Right lobe of liver (tissue), 6 donors: ENCODE results near the gene SYT9. TPM values are rescaled to one million over a fixed set of nuclear protein-coding genes. Genes with fewer than 3 reads are reported as not detected.

Experiments
- ATAC-seq, 4 donors: fragments of 200-7000 bp; cut with Tn5 transposase; one replicate each; pipeline ENCODE4 v1.9.1; 2020; ENCODE audit warnings: mild to moderate bottlenecking in 4 of 4, moderate library complexity in 4 of 4
- DNase-seq, 3 donors: peaks; one replicate each; pipeline ENCODE4 v3.0.0-alpha.2; 2020
- H3K27ac ChIP-seq, 3 donors: fragments of 200-600 bp; one replicate each; pipeline ENCODE4 v1.8.0; 2022
- H3K27me3 ChIP-seq, 2 donors: fragments of 200-600 bp; one replicate each; pipeline ENCODE4 v1.8.0; 2022
- H3K36me3 ChIP-seq, 4 donors: fragments of 200-600 bp; sonication (generic) in 1 of 4; one replicate each; pipeline versions ENCODE4 v1.5.1 to v1.8.0; 2017 to 2022; ENCODE audit warnings: control low read depth in 1 of 4
- H3K4me1 ChIP-seq, 4 donors: fragments of 200-600 bp; sonication (generic) in 1 of 4; one replicate each; pipeline versions ENCODE4 v1.5.1 to v1.8.0; 2017 to 2022; ENCODE audit warnings: control low read depth in 1 of 4
- H3K4me3 ChIP-seq, 3 donors: fragments of 200-600 bp; one replicate each; pipeline ENCODE4 v1.8.0; 2022
- H3K9me3 ChIP-seq, 4 donors: fragments of 200-600 bp; sonication (generic) in 1 of 4; one replicate each; pipeline versions ENCODE4 v1.5.1 to v1.8.0; 2017 to 2022; ENCODE audit warnings: control low read depth in 1 of 4
- CTCF ChIP-seq, 4 donors: fragments of 200-600 bp in 3 of 4; fragments of 450-650 bp in 1 of 4; IDR thresholded peaks; one replicate each; pipeline versions ENCODE4 v1.5.1 to v1.8.0; 2016 to 2022; ENCODE audit warnings: antibody characterized with exemption in 4 of 4, mild to moderate bottlenecking in 2 of 4
- POLR2A ChIP-seq: fragments of 450-650 bp; IDR thresholded peaks from one replicate; pipeline ENCODE4 v1.6.1; 2017; ENCODE audit warnings: antibody characterized with exemption, mild to moderate bottlenecking
- WGBS: methylation state at CpG from one replicate; pipeline ENCODE4 v1.1.6; 2018; ENCODE audit warnings: low coverage, low lambda C conversion rate; ENCODE audit not compliant: insufficient coverage; ENCODE audit errors: missing lambda C conversion rate; 5-methylcytosine and 5-hydroxymethylcytosine counted together
- intact Hi-C, 2 donors: fragments of 100-400 bp; cut with DNase I; formaldehyde crosslinking; loops; one replicate each; pipeline versions ENCODE4 v1.11.2 to v1.14.1; 2022
- total RNA-seq, 6 experiments: library from RNA; depleted of rRNA in 2 of 6; stranded (reverse); fragments of >200 nt in 2 of 6; fragmentation: NEBNext Ultra II Directional in 3 of 6; extraction: Animal tissue kit (Norgen Biotek cat#: 25700) in 3 of 6; gene quantifications; one replicate each; pipeline versions ENCODE4 v1.1.0 to v1.2.4, GENCODE V29; 2016 to 2023
- donor health status: DM: no; HTN: yes; CAD: no.
- donor health status: DM: no; HTN: no; CAD: no.
- donor health status: DM: no; HTN: no; CAD: no.
- donor health status: DM: no; HTN: yes; CAD: no.
- donor health status: DM: no; HTN: yes; CAD: no.

The SYT9 gene
- total RNA-seq, 6 experiments from 2014 or later, result 3.0 to 12.6 (median 4.5) TPM

- Histone ChIP-seq H3K9me3 (no peaks in the 10 kb centered on the region), H3K4me3 (no peak overlapping the region), H3K27me3 (no peaks in the 10 kb centered on the region), H3K27ac (no peak overlapping the region), H3K4me1 (peaks cover 0 to 26% (median 12%) of the 10 kb centered on the region in 4 donors), H3K36me3 (no peaks in the 10 kb centered on the region)
- 70% methylated on average over 2 of the region's 2 CpGs for WGBS
- intact Hi-C loops, result loop anchor here in 1 of 2 donors (10.0 kb wide), 1 partner anchor 55 kb away; no protein-coding TSS in a partner anchor
- ATAC-seq (no peak), DNase-seq (no peak)
- no peak for TF ChIP-seq CTCF (IDR thresholded peaks at IDR 0.05)
- TF ChIP-seq POLR2A, result no peak
These were observed 258.3 kb downstream of the SYT9 start for GRCh38 chr11:7509966-7510365.

GRCh38 chr11:7511401-7511800, 259.7 kb downstream of the SYT9 start:
- TF ChIP-seq CTCF (IDR thresholded peaks at IDR 0.05) (no peak), POLR2A (no peak)
- Histone ChIP-seq H3K9me3 (no peaks in the 10 kb centered on the region), H3K27me3 (no peaks in the 10 kb centered on the region), H3K4me1 (peaks cover 0 to 40% (median 18%) of the 10 kb centered on the region in 4 donors), H3K36me3 (no peaks in the 10 kb centered on the region), H3K4me3 (no peak overlapping the region), H3K27ac (peak overlapping the region in 2 of 3 donors; percentile 80 to 86)
- ATAC-seq, result peak; percentile 4 to 41 (median 24)
- DNase-seq, result peak; percentile 50 to 83 (median 81)
- 8% methylated on average over 5 of the region's 5 CpGs for WGBS
- intact Hi-C loops, result loop anchor here in 1 of 2 donors (10.0 kb wide), 1 partner anchor 53 kb away; no protein-coding TSS in a partner anchor

- Histone ChIP-seq H3K27ac (peak overlapping the region; percentile 80 to 92 (median 86)), H3K4me3 (peak overlapping the region; percentile 74 to 99 (median 92)), H3K4me1 (peaks cover 0 to 41% (median 18%) of the 10 kb centered on the region in 4 donors), H3K36me3 (no peaks in the 10 kb centered on the region), H3K27me3 (no peaks in the 10 kb centered on the region), H3K9me3 (no peaks in the 10 kb centered on the region)
- whole genome bisulfite sequencing, result 10% methylated on average over 12 of the region's 18 CpGs
- peak; percentile 68 to 72 (median 72) for DNase-seq
- intact Hi-C loops, result loop anchor here in 1 of 2 donors (10.0 kb wide), 1 partner anchor 52 kb away; no protein-coding TSS in a partner anchor
- TF ChIP-seq CTCF (IDR thresholded peaks at IDR 0.05), result no peak
- peak; percentile 15 for TF ChIP-seq POLR2A
- ATAC-seq, result peak; percentile 1 to 31 (median 20)
These were observed 261.0 kb downstream of the SYT9 start for GRCh38 chr11:7512525-7513233.

- H3K27ac ChIP-seq, result peak within 1 kb of the TSS; percentile 80 to 92 (median 86)
- intact Hi-C loops, result loop anchor here in 1 of 2 donors (10.0 kb wide), 1 partner anchor 51 kb away; no protein-coding TSS in a partner anchor
- DNase-seq (peak; percentile 95 to 98 (median 96)), ATAC-seq (peak; percentile 82 to 92 (median 86))
- TF ChIP-seq CTCF (IDR thresholded peaks at IDR 0.05) (peak; percentile 65 to 75 (median 70)), POLR2A (peak; percentile 92)
- H3K4me3 ChIP-seq, result peak within 1 kb of the TSS; percentile 74 to 99 (median 92)
- H3K4me1 ChIP-seq, result peaks cover 0 to 41% (median 18%) of the 10 kb centered on the region in 4 donors
- 0% methylated on average over 5 of the region's 79 CpGs for WGBS
- H3K27me3 ChIP-seq, result no peaks in the 10 kb centered on the region
- H3K36me3 ChIP-seq, result no peaks in the 10 kb centered on the region
- no peaks in the 10 kb centered on the region for H3K9me3 ChIP-seq
These were observed 261.8 kb downstream of the SYT9 start, which contains the start of gene PPFIBP2 for GRCh38 chr11:7513234-7514098. TSS of gene PPFIBP2 (plus strand) at chr11:7513999. CDS start at chr11:7549476, 35,477 bp downstream.
